Smooth muscle cell (in vitro differentiated cells): ENCODE data around the gene TSSC4. TPM values are rescaled to one million over a fixed set of nuclear protein-coding genes. Genes with fewer than 3 reads are reported as not detected.
A peak's percentile ranks its signal among the peaks of the same experiment; 100 is the strongest.

ENCODE experiments used
- DNase-seq: peaks from one replicate; lab custom pipeline; 2025; ENCODE audit not compliant: unreplicated experiment; lab: John Stamatoyannopoulos, UW
- H2AFZ ChIP-seq: fragments of 200-600 bp; sonication (generic); 2 replicates; pipeline ENCODE4 v1.6.0; 2016; ENCODE audit warnings: antibody characterized with exemption, low read depth, mild to moderate bottlenecking
- H3F3A ChIP-seq: fragments of 200-600 bp; sonication (generic); 2 replicates; pipeline ENCODE4 v1.6.0; 2017; ENCODE audit warnings: antibody characterized with exemption, low read depth
- H3K27ac ChIP-seq: fragments of 200-600 bp; sonication (generic); 2 replicates; pipeline ENCODE4 v1.5.1; 2016; ENCODE audit warnings: low read depth, mild to moderate bottlenecking
- H3K27me3 ChIP-seq: fragments of 200-600 bp; sonication (generic); 2 replicates; pipeline ENCODE4 v1.6.1; 2016; ENCODE audit warnings: low read depth, mild to moderate bottlenecking
- H3K36me3 ChIP-seq: fragments of 200-600 bp; sonication (generic); 2 replicates; pipeline ENCODE4 v1.5.1; 2016; ENCODE audit warnings: low read depth
- H3K4me1 ChIP-seq: fragments of 200-600 bp; sonication (generic); 2 replicates; pipeline ENCODE4 v1.5.1; 2016; ENCODE audit warnings: low read depth
- H3K4me2 ChIP-seq: fragments of 200-600 bp; sonication (generic); 2 replicates; pipeline ENCODE4 v1.6.0; 2016; ENCODE audit warnings: mild to moderate bottlenecking
- H3K4me3 ChIP-seq: fragments of 200-600 bp; sonication (generic); 2 replicates; pipeline ENCODE4 v1.5.1; 2016; ENCODE audit warnings: mild to moderate bottlenecking
- H3K79me2 ChIP-seq: fragments of 200-600 bp; sonication (generic); 2 replicates; pipeline ENCODE4 v1.6.0; 2016; ENCODE audit warnings: low read depth, mild to moderate bottlenecking
- H3K9ac ChIP-seq: fragments of 200-600 bp; sonication (generic); 2 replicates; pipeline ENCODE4 v1.6.0; 2016; ENCODE audit warnings: low read depth
- H3K9me3 ChIP-seq: fragments of 200-600 bp; sonication (generic); replicated peaks from 2 replicates; pipeline ENCODE4 v1.5.1; 2016; ENCODE audit warnings: low read depth
- H4K20me1 ChIP-seq: fragments of 200-600 bp; sonication (generic); 2 replicates; pipeline ENCODE4 v1.6.0; 2016; ENCODE audit warnings: low read depth
- CTCF ChIP-seq: fragments of 200-600 bp; sonication (generic); IDR thresholded peaks from 2 replicates; pipeline ENCODE4 v1.5.1; 2017; ENCODE audit warnings: borderline replicate concordance, mild to moderate bottlenecking, antibody characterized with exemption; ENCODE audit not compliant: insufficient read depth, poor library complexity, severe bottlenecking
- WGBS: methylation state at CpG from one replicate; pipeline ENCODE4 v1.1.7; 2016; ENCODE audit warnings: low lambda C conversion rate; 5-methylcytosine and 5-hydroxymethylcytosine counted together
- polyA plus RNA-seq: library from polyadenylated mRNA; unstranded; fragments of >200 nt; fragmentation: Nextera tagmentation; extraction: Ambion mirVana; gene quantifications from 2 replicates; pipeline ENCODE4 v1.2.1, GENCODE V29; 2016
- total RNA-seq: library from RNA; depleted of rRNA; stranded (reverse); fragments of >200 nt; gene quantifications from 2 replicates; pipeline ENCODE4 v1.2.3, GENCODE V29; 2014

Gene TSSC4
- total RNA-seq (27.7 and 32.5 TPM in 2 replicates), polyA plus RNA-seq (80.2 and 82.3 TPM in 2 replicates)

GRCh38 chr11:2400069-2400761 lies at the start of gene TSSC4:
TSS of gene TSSC4 (plus strand) at chr11:2400750. CDS start at chr11:2402634, 1,884 bp downstream.
- WGBS: 4% methylated on average over 57 of the region's 66 CpGs
- DNase-seq: peak; percentile 97
- peak within 1 kb of the TSS; percentile 96 for H3K9ac ChIP-seq
- peak within 1 kb of the TSS; percentile 89 for H3K27ac ChIP-seq
- peaks cover 18% of the 10 kb centered on the region for H3K79me2 ChIP-seq
- H3K36me3 ChIP-seq: no peaks in the 10 kb centered on the region
- no peaks in the 10 kb centered on the region for H4K20me1 ChIP-seq
- TF ChIP-seq CTCF: peak; percentile 94
- peak within 1 kb of the TSS; percentile 42 for H2AFZ ChIP-seq
- peak within 1 kb of the TSS; percentile 95 for H3K4me2 ChIP-seq
- no peaks in the 10 kb centered on the region for H3K9me3 ChIP-seq
- peak within 1 kb of the TSS; percentile 96 for H3K4me3 ChIP-seq
- H3F3A ChIP-seq: peaks cover 17% of the 10 kb centered on the region
- no peaks in the 10 kb centered on the region for H3K27me3 ChIP-seq
- H3K4me1 ChIP-seq: peaks cover 13% of the 10 kb centered on the region

GRCh38 chr11:2351701-2352100 lies 48.8 kb upstream of the TSSC4 start:
- Histone ChIP-seq H4K20me1 (no peaks in the 10 kb centered on the region), H3K27ac (no peak overlapping the region), H3K9ac (no peak overlapping the region), H3K79me2 (no peaks in the 10 kb centered on the region), H2AFZ (no peak overlapping the region), H3K36me3 (no peaks in the 10 kb centered on the region), H3K9me3 (no peaks in the 10 kb centered on the region), H3K4me2 (no peak overlapping the region), H3F3A (no peaks in the 10 kb centered on the region), H3K4me1 (no peaks in the 10 kb centered on the region), H3K4me3 (no peak overlapping the region), H3K27me3 (no peaks in the 10 kb centered on the region)
- 78% methylated on average over 3 of the region's 3 CpGs for WGBS
- no peak for DNase-seq
- TF ChIP-seq CTCF: no peak

GRCh38 chr11:2352420-2352819 lies 48.1 kb upstream of the TSSC4 start:
- H3K79me2 ChIP-seq: no peaks in the 10 kb centered on the region
- H3F3A ChIP-seq: no peaks in the 10 kb centered on the region
- no peaks in the 10 kb centered on the region for H4K20me1 ChIP-seq
- H2AFZ ChIP-seq: no peak overlapping the region
- no peak for DNase-seq
- H3K4me2 ChIP-seq: no peak overlapping the region
- no peaks in the 10 kb centered on the region for H3K36me3 ChIP-seq
- no peak overlapping the region for H3K9ac ChIP-seq
- H3K27ac ChIP-seq: no peak overlapping the region
- no peaks in the 10 kb centered on the region for H3K4me1 ChIP-seq
- 88% methylated on average over 4 of the region's 4 CpGs for WGBS
- H3K4me3 ChIP-seq: no peak overlapping the region
- no peaks in the 10 kb centered on the region for H3K9me3 ChIP-seq
- TF ChIP-seq CTCF: no peak
- no peaks in the 10 kb centered on the region for H3K27me3 ChIP-seq
